HUES64 (cell line): ENCODE measurements around the gene ATP1A4.

ENCODE experiments used
- H3K27ac ChIP-seq: 2 replicates; pipeline ENCODE4 v1.7.0; 2013; ENCODE audit warnings: low read depth, low read length, inconsistent platforms
- H3K27me3 ChIP-seq: 2 replicates; pipeline ENCODE4 v1.6.1; 2013; ENCODE audit warnings: mild to moderate bottlenecking, low read length; ENCODE audit not compliant: insufficient read depth
- H3K36me3 ChIP-seq: 2 replicates; pipeline ENCODE4 v1.6.1; 2013; ENCODE audit warnings: mild to moderate bottlenecking, low read length; ENCODE audit not compliant: insufficient read depth
- H3K4me1 ChIP-seq: 2 replicates; pipeline ENCODE4 v1.6.1; 2013; ENCODE audit warnings: mild to moderate bottlenecking, low read length, moderate library complexity; ENCODE audit not compliant: insufficient read depth
- H3K4me3 ChIP-seq: 2 replicates; pipeline ENCODE4 v1.5.1; 2013; ENCODE audit warnings: mild to moderate bottlenecking, low read length, moderate library complexity
- H3K9ac ChIP-seq: 2 replicates; pipeline ENCODE4 v1.6.1; 2013; ENCODE audit warnings: mild to moderate bottlenecking, low read depth, low read length
- H3K9me3 ChIP-seq: 2 replicates; pipeline ENCODE4 v1.6.1; 2013; ENCODE audit warnings: low read depth, low read length; ENCODE audit not compliant: insufficient read depth
- WGBS: fragments of 150-250, 120-280 bp; methylation state at CpG from one replicate; pipeline ENCODE4 v1.1.7; 2013; ENCODE audit warnings: missing lambda C conversion rate; 5-methylcytosine and 5-hydroxymethylcytosine counted together

The ATP1A4 gene

DNA sequence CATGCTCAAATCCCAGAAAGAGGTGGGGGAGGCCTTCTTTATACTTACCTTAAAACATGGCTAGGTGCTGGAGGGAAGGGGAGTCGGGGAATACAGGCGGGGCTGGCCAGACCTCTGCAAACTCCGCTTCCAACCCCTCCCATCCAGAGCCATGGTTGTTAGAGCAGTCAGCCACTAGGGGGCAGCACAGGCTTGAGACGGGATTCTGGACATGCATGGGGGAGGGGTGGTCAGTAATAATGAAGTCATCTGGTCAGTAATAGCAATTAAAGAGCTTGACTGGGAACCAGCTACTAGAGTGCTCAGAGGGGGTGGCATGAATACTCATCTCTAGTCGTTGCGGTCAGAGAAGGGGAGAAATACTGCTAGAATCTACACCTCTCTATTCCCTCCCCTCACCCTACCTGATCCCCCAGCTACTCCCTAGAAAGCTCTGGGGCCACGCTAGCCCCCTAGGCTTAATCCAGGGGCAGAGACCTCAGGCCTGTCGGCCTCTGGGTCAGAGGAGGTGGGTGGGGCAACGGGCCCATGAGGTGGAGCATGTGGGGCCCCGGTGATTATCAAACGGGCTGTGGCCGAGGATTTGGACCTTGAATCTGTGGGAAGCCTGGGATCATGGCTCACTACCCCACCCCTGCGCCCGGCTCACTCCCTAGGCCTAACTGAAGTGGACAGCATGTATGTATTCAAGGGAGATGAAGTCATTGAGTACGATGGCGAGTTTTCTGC, 41.9 kb downstream of the ATP1A4 start:
- peak overlapping the region; percentile 21; the same call in 1 of the 2 replicates for H3K4me3 ChIP-seq
- no peaks in the 10 kb centered on the region for H3K36me3 ChIP-seq
- peaks cover 18% of the 10 kb centered on the region for H3K4me1 ChIP-seq
- H3K9ac ChIP-seq: no peak overlapping the region
- no peaks in the 10 kb centered on the region for H3K27me3 ChIP-seq
- no peak overlapping the region for H3K27ac ChIP-seq
- H3K9me3 ChIP-seq: no peaks in the 10 kb centered on the region
- 44% methylated on average over 12 of the region's 16 CpGs for WGBS

DNA sequence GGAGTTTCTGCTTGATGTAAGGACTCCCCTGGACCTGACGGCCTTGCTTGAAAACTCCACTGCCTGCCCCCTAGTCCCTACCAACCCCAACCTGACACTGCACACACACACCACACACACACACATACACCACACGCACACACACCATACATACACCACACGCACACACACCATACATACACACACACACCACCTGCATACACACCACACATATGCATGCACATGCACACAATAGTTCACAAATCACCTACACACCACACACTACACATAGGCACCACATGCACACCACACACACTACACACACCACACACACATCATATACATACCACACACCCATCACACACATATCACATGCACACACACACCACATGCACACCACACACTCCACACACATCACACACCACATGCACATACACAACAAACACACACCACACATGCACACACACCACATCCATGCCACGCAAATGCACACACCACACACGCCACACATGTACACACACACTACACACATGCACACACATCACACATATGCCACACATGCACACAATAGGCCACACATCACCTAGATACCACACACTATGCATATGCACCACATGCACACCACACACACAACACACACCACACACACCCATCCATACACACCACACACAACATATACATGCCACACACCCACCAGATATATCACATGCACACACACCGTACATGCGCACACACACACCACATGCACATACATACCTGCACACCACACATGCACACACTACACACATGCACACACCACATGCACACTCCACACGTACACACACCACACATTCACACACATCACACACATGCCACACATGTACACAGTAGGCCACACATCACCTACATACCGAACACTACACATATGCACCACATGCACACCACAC, 42.7 kb downstream of the ATP1A4 start:
- Histone ChIP-seq H3K36me3 (no peaks in the 10 kb centered on the region), H3K4me3 (no peak overlapping the region), H3K4me1 (peaks cover 18% of the 10 kb centered on the region), H3K9ac (no peak overlapping the region), H3K27ac (no peak overlapping the region), H3K9me3 (no peaks in the 10 kb centered on the region), H3K27me3 (no peaks in the 10 kb centered on the region)
- 74% methylated on average over 9 of the region's 9 CpGs for WGBS

DNA sequence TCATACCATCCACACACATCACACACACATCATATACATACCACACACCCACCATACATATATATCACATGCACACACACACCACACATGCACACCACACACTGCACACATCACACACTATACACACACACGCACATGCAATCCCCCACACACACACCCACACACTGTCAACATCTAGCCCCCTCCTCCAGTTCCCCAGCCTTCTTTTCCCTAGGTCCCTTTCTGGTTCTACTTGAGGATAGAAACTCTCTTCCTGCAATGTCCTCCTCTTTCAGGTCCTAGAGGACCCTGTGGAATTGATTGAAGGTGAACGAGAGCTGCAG, 43.3 kb downstream of the ATP1A4 start:
- Histone ChIP-seq H3K4me1 (peaks cover 18% of the 10 kb centered on the region), H3K9me3 (no peaks in the 10 kb centered on the region), H3K9ac (no peak overlapping the region), H3K4me3 (no peak overlapping the region), H3K27me3 (no peaks in the 10 kb centered on the region), H3K36me3 (no peaks in the 10 kb centered on the region), H3K27ac (no peak overlapping the region)
- WGBS: 98% methylated on average over 2 of the region's 2 CpGs

DNA sequence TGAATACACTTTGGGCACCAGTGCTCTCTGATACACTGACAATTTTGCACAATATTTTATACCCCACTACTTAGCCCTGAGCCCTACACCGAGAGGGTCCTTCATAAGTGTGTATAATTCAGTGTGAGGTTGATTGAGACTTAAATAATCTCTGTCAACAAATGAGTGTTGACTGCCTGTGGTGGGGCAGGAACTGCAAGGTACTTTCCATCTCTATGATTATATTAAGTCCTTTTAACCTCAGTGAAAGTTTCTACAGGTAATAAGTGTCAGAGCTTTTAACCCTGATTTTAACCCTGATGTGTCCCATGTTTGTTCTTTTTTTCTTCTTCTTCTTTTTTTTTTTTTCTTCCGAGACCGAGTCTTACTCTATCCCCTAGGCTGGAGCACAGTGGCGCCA, 44.7 kb downstream of the ATP1A4 start:
- Histone ChIP-seq H3K27me3 (no peaks in the 10 kb centered on the region), H3K36me3 (no peaks in the 10 kb centered on the region), H3K4me3 (no peak overlapping the region), H3K27ac (no peak overlapping the region), H3K9me3 (no peaks in the 10 kb centered on the region), H3K9ac (no peak overlapping the region), H3K4me1 (peaks cover 12% of the 10 kb centered on the region)
- 96% methylated on average over 4 of the region's 4 CpGs for WGBS

DNA sequence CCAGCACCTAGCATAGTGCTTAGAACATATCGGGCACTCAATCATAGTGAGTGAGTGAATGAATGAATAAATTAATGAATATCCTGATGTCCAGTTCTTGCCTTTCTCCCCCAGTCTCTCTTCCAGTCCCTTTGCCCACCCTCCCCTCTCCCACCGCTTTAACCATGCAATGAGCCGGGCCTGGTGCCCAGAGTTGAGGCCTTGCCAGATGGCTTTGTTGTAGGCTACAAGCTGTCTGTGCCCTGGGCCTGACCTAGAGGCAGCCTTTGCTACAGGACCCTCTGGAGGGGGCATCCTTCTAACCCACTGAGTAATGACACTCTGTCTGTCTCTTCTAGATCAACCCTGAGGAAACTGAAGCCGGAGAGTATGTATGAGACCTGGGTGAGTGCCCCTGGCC, 45.8 kb downstream of the ATP1A4 start:
- H3K9me3 ChIP-seq: no peaks in the 10 kb centered on the region
- no peak overlapping the region for H3K27ac ChIP-seq
- H3K9ac ChIP-seq: no peak overlapping the region
- no peaks in the 10 kb centered on the region for H3K36me3 ChIP-seq
- no peak overlapping the region for H3K4me3 ChIP-seq
- H3K4me1 ChIP-seq: peaks cover 12% of the 10 kb centered on the region
- 95% methylated on average over 4 of the region's 4 CpGs for WGBS
- no peaks in the 10 kb centered on the region for H3K27me3 ChIP-seq

GRCh38 chr1:160200786-160201185, 49.4 kb downstream of the ATP1A4 start:
- no peak overlapping the region for H3K27ac ChIP-seq
- 95% methylated on average over 4 of the region's 4 CpGs for WGBS
- H3K9me3 ChIP-seq: no peaks in the 10 kb centered on the region
- no peaks in the 10 kb centered on the region for H3K36me3 ChIP-seq
- H3K27me3 ChIP-seq: no peaks in the 10 kb centered on the region
- H3K4me1 ChIP-seq: peaks cover 10% of the 10 kb centered on the region
- H3K4me3 ChIP-seq: no peak overlapping the region
- H3K9ac ChIP-seq: no peak overlapping the region

DNA sequence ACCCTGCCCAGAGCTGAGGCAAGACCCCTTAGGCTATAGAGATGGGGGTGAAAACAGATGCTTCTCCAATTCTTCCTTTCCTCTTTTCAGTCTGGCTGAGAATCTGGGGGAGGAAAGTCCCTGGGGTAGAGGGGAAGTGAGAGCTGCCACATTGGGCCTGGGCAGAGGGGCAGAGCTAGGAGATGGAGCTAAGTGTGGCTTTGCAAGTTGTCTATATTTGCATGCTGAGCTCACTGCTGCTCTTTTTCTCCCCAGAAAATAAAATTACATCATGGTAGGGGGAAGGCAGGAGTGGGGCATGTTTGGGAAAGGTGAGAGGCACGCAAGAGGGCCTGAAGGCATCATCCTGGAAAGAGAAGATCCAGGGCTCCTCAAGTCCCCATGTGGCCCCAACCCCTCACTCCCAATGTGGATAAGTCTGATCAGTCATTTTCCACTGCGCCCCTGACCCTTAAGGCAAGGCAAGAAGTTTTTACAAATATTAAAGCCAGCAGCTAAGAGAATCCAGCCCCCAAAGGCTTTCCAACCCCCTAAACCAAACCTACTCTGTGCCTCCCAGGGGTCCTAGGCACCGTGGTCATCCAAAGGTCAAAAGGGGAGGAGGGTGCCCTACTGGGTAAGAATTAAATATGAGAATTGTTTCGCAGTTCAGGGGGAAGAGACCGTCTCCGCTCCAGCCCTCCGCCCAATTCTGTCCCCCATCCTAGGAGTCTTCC, 53.3 kb downstream of the ATP1A4 start:
- H3K9me3 ChIP-seq: no peaks in the 10 kb centered on the region
- no peak overlapping the region for H3K27ac ChIP-seq
- H3K27me3 ChIP-seq: no peaks in the 10 kb centered on the region
- peaks cover 47% of the 10 kb centered on the region for H3K4me1 ChIP-seq
- peak overlapping the region; percentile 33; the same call in 1 of the 2 replicates for H3K9ac ChIP-seq
- H3K36me3 ChIP-seq: peaks cover 27% of the 10 kb centered on the region
- WGBS: 74% methylated on average over 2 of the region's 7 CpGs
- peak overlapping the region; percentile 45 for H3K4me3 ChIP-seq

DNA sequence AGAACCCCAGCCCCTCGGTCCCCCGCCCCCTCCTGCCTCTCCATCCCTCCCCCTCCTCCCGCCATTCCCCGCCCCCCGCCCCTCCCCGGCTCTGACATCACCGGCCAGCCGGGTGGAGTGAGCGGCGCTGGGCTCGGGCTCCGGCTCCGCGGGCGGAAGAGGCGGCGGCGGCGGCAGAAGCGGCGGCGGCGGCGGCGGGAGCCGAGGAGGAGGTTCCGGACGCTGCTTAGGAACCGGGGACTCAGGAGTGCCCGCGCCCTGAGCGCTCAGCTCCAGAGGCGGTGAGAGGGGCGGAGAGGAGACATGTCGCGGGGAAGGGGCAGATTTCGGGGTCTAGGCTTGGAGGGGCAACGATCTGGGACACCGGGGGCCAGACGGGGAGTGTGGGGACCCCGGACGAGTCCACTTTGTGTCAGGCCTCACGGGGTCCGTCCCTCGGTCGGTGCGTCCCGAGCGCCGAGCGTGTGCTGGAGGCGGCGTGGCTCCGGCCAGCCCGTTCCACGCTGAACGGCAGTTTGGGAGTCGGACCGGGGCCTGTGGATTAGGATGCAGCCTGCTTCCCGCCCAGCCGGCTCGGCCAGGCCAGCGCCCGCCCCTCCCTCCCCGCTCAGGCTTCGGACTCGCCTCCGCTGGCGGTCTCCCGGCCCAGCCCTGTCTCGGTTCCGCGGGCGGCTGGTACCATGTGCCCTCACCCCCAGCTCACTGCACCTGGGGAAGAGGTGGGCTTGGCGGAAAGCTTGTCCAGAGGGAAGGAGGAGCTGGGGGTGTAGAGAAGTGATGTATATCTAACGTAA, 54.0 kb downstream of the ATP1A4 start, which contains the start of gene PEA15:
TSS of gene PEA15 (plus strand) at position 143 of the 794 bp plus-strand sequence. CDS start 6,161 bp downstream, outside the sequence.
- peak within 1 kb of the TSS; percentile 81 for H3K27ac ChIP-seq
- peak within 1 kb of the TSS; percentile 93 for H3K9ac ChIP-seq
- under 1% methylated on average over 68 of the region's 76 CpGs for WGBS
- peak within 1 kb of the TSS; percentile 99 for H3K4me3 ChIP-seq
- H3K9me3 ChIP-seq: no peaks in the 10 kb centered on the region
- peaks cover 32% of the 10 kb centered on the region for H3K36me3 ChIP-seq
- no peaks in the 10 kb centered on the region for H3K27me3 ChIP-seq
- H3K4me1 ChIP-seq: peaks cover 55% of the 10 kb centered on the region

- Histone ChIP-seq H3K9me3 (no peaks in the 10 kb centered on the region), H3K4me3 (peak overlapping the region; percentile 99), H3K4me1 (peaks cover 59% of the 10 kb centered on the region), H3K27me3 (no peaks in the 10 kb centered on the region), H3K9ac (peak overlapping the region; percentile 93), H3K27ac (peak overlapping the region; percentile 81), H3K36me3 (peaks cover 37% of the 10 kb centered on the region)
- 4% methylated on average over 9 of the region's 9 CpGs for WGBS
Observed at GRCh38 chr1:160206036-160206389, 54.6 kb downstream of the ATP1A4 start.

GRCh38 chr1:160206421-160207117, 55.2 kb downstream of the ATP1A4 start:
- 38% methylated on average over 9 of the region's 9 CpGs for WGBS
- peak overlapping the region; percentile 99 for H3K4me3 ChIP-seq
- H3K27ac ChIP-seq: peak overlapping the region; percentile 81
- peak overlapping the region; percentile 93; the same call in 1 of the 2 replicates for H3K9ac ChIP-seq
- no peaks in the 10 kb centered on the region for H3K27me3 ChIP-seq
- no peaks in the 10 kb centered on the region for H3K9me3 ChIP-seq
- H3K36me3 ChIP-seq: peaks cover 42% of the 10 kb centered on the region
- H3K4me1 ChIP-seq: peaks cover 64% of the 10 kb centered on the region
